Activated CD8-positive, alpha-beta T cell treated with anti-CD3 and anti-CD28 coated beads, Interleukin-2, amount 10 ng/mL, durations not matched to agents 7 days and 5 days (primary cell): ENCODE measurements around the gene NSG2. TPM values are rescaled to one million over a fixed set of nuclear protein-coding genes. Genes with fewer than 3 reads are reported as not detected.

Experiments
- ATAC-seq: fragments of 150-1000 bp; cut with Tn5 transposase; one replicate; pipeline ENCODE4 v1.10.0; 2021; ENCODE audit warnings: moderate library complexity
- CTCF ChIA-PET: fragments of 350-600 bp; sonication (Branson Sonifier 250); formaldehyde crosslinking; loops from one replicate; lab custom pipeline; 2021; ENCODE audit warnings: antibody characterized with exemption; lab: Charles Lee
- POLR2A ChIA-PET: fragments of 350-600 bp; sonication (Branson Sonifier 250); formaldehyde crosslinking; loops from one replicate; lab custom pipeline; 2021; ENCODE audit warnings: antibody characterized with exemption; lab: Charles Lee
- DNase-seq: peaks from one replicate; pipeline ENCODE4 v3.0.0-alpha.2; 2020
- H3K27ac Mint-ChIP-seq: one replicate; pipeline ENCODE4 v1.8.0; 2021; ENCODE audit warnings: mild to moderate bottlenecking, mixed read lengths
- H3K27me3 Mint-ChIP-seq: one replicate; pipeline ENCODE4 v1.8.0; 2021; ENCODE audit warnings: low read depth, mixed read lengths
- H3K36me3 Mint-ChIP-seq: one replicate; pipeline ENCODE4 v1.8.0; 2021; ENCODE audit warnings: low read depth, mixed read lengths
- H3K4me1 Mint-ChIP-seq: one replicate; pipeline ENCODE4 v1.8.0; 2021; ENCODE audit warnings: low read depth, mixed read lengths
- H3K4me3 Mint-ChIP-seq: one replicate; pipeline ENCODE4 v1.8.0; 2021; ENCODE audit warnings: mild to moderate bottlenecking, mixed read lengths
- H3K9me3 Mint-ChIP-seq: one replicate; pipeline ENCODE4 v1.8.0; 2022; ENCODE audit warnings: mixed read lengths; ENCODE audit not compliant: insufficient read depth
- total RNA-seq, 2 experiments: library from RNA; stranded (reverse); gene quantifications; one replicate each; pipeline ENCODE4 v1.2.3, GENCODE V29; 2021

Gene NSG2
- total RNA-seq, 2 experiments from 2014 or later: not detected

GRCh38 chr5:174111287-174111973 lies 65.9 kb downstream of the NSG2 start:
- ATAC-seq: no peak
- no peaks in the 10 kb centered on the region for H3K9me3 Mint-ChIP-seq
- no peak for DNase-seq
- H3K4me3 Mint-ChIP-seq: no peak overlapping the region
- ChIA-PET POLR2A (no interaction called here), CTCF (no interaction called here)
- H3K36me3 Mint-ChIP-seq: no peaks in the 10 kb centered on the region
- H3K27ac Mint-ChIP-seq: no peak overlapping the region
- H3K4me1 Mint-ChIP-seq: no peaks in the 10 kb centered on the region
- H3K27me3 Mint-ChIP-seq: no peaks in the 10 kb centered on the region

GRCh38 chr5:174115226-174115625 lies 69.7 kb downstream of the NSG2 start:
- ATAC-seq: no peak
- H3K4me1 Mint-ChIP-seq: no peaks in the 10 kb centered on the region
- DNase-seq: no peak
- no peaks in the 10 kb centered on the region for H3K36me3 Mint-ChIP-seq
- H3K27ac Mint-ChIP-seq: no peak overlapping the region
- H3K9me3 Mint-ChIP-seq: no peaks in the 10 kb centered on the region
- CTCF ChIA-PET: no interaction called here
- POLR2A ChIA-PET: no interaction called here
- no peak overlapping the region for H3K4me3 Mint-ChIP-seq
- no peaks in the 10 kb centered on the region for H3K27me3 Mint-ChIP-seq

DNA sequence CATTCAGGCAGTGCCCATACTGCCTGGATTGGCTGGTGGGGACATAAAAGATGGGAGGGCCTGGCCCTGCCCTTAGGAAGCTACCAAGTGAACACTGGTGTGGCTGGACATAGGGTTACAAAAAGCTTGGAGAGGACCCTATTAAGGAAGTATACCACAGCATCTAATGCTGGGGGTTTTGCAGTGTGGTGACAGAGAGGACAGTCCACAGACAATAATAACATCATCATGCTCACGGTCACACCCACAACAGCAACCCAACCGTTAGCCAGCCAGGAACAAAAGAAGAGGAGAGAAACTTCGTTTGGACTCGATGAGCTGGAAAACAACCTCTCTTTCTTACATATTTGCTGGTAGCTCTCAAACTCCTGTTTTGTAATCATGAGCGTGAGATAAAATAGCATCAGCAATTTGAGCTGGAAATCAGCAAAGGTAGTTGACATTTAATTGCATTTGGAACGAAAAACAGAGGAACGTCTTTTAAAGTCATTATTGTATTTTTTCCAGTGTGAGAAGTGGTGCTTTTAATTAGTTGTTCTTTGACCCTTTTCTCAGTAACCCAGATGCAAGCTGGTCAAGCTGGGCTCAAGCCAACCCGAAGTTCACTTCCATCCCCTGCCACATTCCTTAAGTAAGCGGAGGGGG lies 73.4 kb downstream of the NSG2 start:
- no peak for DNase-seq
- no peaks in the 10 kb centered on the region for H3K9me3 Mint-ChIP-seq
- no peaks in the 10 kb centered on the region for H3K36me3 Mint-ChIP-seq
- no peak overlapping the region for H3K27ac Mint-ChIP-seq
- ATAC-seq: no peak
- no peak overlapping the region for H3K4me3 Mint-ChIP-seq
- ChIA-PET POLR2A (no interaction called here), CTCF (no interaction called here)
- no peaks in the 10 kb centered on the region for H3K4me1 Mint-ChIP-seq
- H3K27me3 Mint-ChIP-seq: no peaks in the 10 kb centered on the region

- Mint-ChIP-seq H3K4me3 (no peak overlapping the region), H3K4me1 (no peaks in the 10 kb centered on the region), H3K27me3 (no peaks in the 10 kb centered on the region), H3K27ac (no peak overlapping the region), H3K9me3 (no peaks in the 10 kb centered on the region), H3K36me3 (no peaks in the 10 kb centered on the region)
- ATAC-seq: no peak
- DNase-seq: no peak
- CTCF ChIA-PET: no interaction called here
- POLR2A ChIA-PET: no interaction called here
Observed at GRCh38 chr5:174119468-174119881, 74.0 kb downstream of the NSG2 start.

- Mint-ChIP-seq H3K4me1 (no peaks in the 10 kb centered on the region), H3K9me3 (peaks cover 4% of the 10 kb centered on the region), H3K27me3 (no peaks in the 10 kb centered on the region), H3K4me3 (no peak overlapping the region), H3K27ac (no peak overlapping the region), H3K36me3 (no peaks in the 10 kb centered on the region)
- DNase-seq (no peak), ATAC-seq (no peak)
- CTCF ChIA-PET: no interaction called here
- POLR2A ChIA-PET: no interaction called here
Observed at GRCh38 chr5:174120401-174121005, 75.0 kb downstream of the NSG2 start.

DNA sequence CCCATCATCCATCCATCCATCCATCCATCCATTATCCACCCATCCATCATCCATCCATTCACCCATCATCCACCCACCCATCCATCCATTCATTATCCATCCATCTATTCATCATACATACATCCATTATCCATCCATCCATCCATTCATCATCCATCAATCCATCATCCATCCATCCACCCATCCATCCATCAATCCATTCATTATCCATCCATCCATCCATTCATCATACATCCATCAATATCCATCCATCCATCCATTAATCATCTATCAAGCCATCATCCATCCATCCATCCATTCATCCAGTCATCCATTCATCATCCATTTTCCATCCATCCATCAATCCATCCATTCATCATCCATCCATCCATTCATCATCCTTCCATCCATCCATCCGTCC lies 89.0 kb downstream of the NSG2 start:
- H3K4me1 Mint-ChIP-seq: no peaks in the 10 kb centered on the region
- ATAC-seq (no peak), DNase-seq (no peak)
- H3K9me3 Mint-ChIP-seq: no peaks in the 10 kb centered on the region
- no peaks in the 10 kb centered on the region for H3K27me3 Mint-ChIP-seq
- H3K4me3 Mint-ChIP-seq: no peak overlapping the region
- H3K36me3 Mint-ChIP-seq: no peaks in the 10 kb centered on the region
- POLR2A ChIA-PET: no interaction called here
- H3K27ac Mint-ChIP-seq: no peak overlapping the region
- CTCF ChIA-PET: no interaction called here

DNA sequence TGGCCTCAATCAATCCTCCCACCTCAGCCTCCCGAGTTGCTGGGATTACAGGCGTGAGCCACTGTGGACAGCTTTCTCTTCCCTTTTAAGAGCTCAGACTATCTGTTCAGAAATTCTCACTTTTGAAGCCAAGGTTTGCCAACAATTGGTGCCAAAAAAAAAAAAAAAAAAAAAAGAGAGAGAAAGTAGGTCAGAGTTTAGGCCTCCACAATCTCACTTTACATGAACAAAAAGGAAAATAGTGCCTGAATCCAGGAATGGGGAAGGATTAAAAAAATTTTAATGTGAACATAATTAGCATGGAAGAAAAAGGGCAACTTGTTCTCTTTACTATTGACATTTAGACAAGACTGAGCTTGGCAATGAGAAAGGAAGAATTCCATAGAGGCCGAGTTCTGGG lies 94.1 kb downstream of the NSG2 start:
- H3K4me1 Mint-ChIP-seq: no peaks in the 10 kb centered on the region
- no peaks in the 10 kb centered on the region for H3K9me3 Mint-ChIP-seq
- no peaks in the 10 kb centered on the region for H3K36me3 Mint-ChIP-seq
- CTCF ChIA-PET: no interaction called here
- POLR2A ChIA-PET: no interaction called here
- H3K27me3 Mint-ChIP-seq: no peaks in the 10 kb centered on the region
- no peak overlapping the region for H3K27ac Mint-ChIP-seq
- DNase-seq (no peak), ATAC-seq (no peak)
- no peak overlapping the region for H3K4me3 Mint-ChIP-seq

GRCh38 chr5:174140452-174141020 lies 95.0 kb downstream of the NSG2 start:
- no peaks in the 10 kb centered on the region for H3K36me3 Mint-ChIP-seq
- no peaks in the 10 kb centered on the region for H3K9me3 Mint-ChIP-seq
- DNase-seq (no peak), ATAC-seq (no peak)
- CTCF ChIA-PET: no interaction called here
- H3K27ac Mint-ChIP-seq: no peak overlapping the region
- no peak overlapping the region for H3K4me3 Mint-ChIP-seq
- H3K27me3 Mint-ChIP-seq: no peaks in the 10 kb centered on the region
- POLR2A ChIA-PET: no interaction called here
- H3K4me1 Mint-ChIP-seq: no peaks in the 10 kb centered on the region

DNA sequence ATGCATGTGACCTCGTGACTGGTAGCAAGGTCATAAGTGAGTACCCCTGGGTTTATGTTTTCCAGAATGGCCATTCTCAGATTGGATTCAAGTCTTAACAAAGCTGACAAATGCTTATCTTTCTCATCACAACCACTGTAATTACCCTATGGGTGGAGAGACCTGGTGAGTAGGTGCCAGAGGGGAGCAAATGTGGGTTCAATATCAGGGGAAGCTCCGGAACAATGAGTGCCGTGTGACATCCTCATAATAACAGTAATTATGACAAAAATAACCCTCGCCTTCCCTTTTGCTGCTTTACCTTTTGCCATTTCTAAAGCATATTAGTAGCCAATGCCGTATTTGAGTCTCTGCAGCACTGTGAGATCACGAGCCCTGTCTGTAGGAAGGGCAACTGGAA lies 95.9 kb downstream of the NSG2 start:
- CTCF ChIA-PET: no interaction called here
- Mint-ChIP-seq H3K27ac (no peak overlapping the region), H3K27me3 (no peaks in the 10 kb centered on the region), H3K4me3 (no peak overlapping the region), H3K4me1 (no peaks in the 10 kb centered on the region), H3K36me3 (no peaks in the 10 kb centered on the region), H3K9me3 (no peaks in the 10 kb centered on the region)
- no peak for DNase-seq
- POLR2A ChIA-PET: no interaction called here
- ATAC-seq: no peak

DNA sequence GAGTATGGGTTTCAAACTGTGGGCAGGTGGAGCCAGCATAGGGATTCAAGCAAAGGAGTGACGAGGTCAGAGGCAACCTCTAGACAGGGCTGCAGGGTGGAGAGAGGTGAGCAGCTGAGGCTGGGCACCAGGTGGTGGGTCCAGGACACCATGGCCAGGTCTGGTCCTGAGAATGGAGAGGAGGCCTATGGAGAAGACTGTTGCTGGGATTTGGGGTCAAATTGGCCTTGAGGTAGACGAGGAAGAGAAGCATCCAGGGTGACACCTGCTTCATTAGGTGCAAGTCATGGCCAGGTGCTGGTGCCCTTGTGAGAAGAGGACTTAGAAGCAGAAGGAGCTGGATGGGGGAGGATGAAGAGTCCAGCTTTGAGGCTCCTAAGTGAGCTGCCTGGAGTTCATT lies 99.6 kb downstream of the NSG2 start:
- no peak overlapping the region for H3K27ac Mint-ChIP-seq
- POLR2A ChIA-PET: no interaction called here
- no peaks in the 10 kb centered on the region for H3K36me3 Mint-ChIP-seq
- ATAC-seq (no peak), DNase-seq (no peak)
- no peaks in the 10 kb centered on the region for H3K9me3 Mint-ChIP-seq
- H3K4me1 Mint-ChIP-seq: no peaks in the 10 kb centered on the region
- CTCF ChIA-PET: no interaction called here
- H3K27me3 Mint-ChIP-seq: no peaks in the 10 kb centered on the region
- H3K4me3 Mint-ChIP-seq: no peak overlapping the region

- H3K9me3 Mint-ChIP-seq: no peaks in the 10 kb centered on the region
- no peak overlapping the region for H3K4me3 Mint-ChIP-seq
- no peaks in the 10 kb centered on the region for H3K4me1 Mint-ChIP-seq
- POLR2A ChIA-PET: no interaction called here
- no peaks in the 10 kb centered on the region for H3K36me3 Mint-ChIP-seq
- no peak for ATAC-seq
- H3K27ac Mint-ChIP-seq: no peak overlapping the region
- DNase-seq: no peak
- CTCF ChIA-PET: no interaction called here
- H3K27me3 Mint-ChIP-seq: no peaks in the 10 kb centered on the region
Observed at GRCh38 chr5:174145821-174146220, 100.3 kb downstream of the NSG2 start.

DNA sequence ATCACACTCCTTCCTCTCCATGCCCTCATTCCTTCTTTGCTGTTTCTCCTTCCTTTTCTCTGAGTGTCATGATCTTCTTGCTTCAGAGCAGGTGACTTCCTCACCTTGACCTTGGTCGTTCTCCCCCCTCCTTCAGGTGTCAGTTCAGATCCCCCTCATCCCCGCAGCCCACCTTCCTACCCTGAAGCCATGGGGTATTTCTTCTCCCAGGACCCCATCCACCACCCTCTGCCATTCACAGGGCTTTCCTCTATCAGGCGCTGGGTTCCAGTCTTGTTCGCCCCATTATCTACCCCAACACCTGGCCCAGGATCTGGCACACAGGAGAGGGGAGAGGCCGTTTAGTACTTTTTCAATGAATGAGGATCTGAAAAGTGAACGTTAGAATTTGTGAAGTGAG lies 101.0 kb downstream of the NSG2 start:
- ChIA-PET CTCF (interaction anchor here (0.7 kb wide), 1 partner anchor 16 kb away, joined by 3 read pairs; no protein-coding TSS in a partner anchor), POLR2A (no interaction called here)
- Mint-ChIP-seq H3K9me3 (no peaks in the 10 kb centered on the region), H3K4me1 (no peaks in the 10 kb centered on the region), H3K27ac (no peak overlapping the region), H3K4me3 (no peak overlapping the region), H3K27me3 (no peaks in the 10 kb centered on the region), H3K36me3 (no peaks in the 10 kb centered on the region)
- ATAC-seq (no peak), DNase-seq (no peak)
